HEK293 (cell line): ENCODE results near the gene GBF1.
A peak's percentile ranks its signal among the peaks of the same experiment; 100 is the strongest.

Source experiments
- CTCF ChIA-PET: fragments of 350-600 bp; formaldehyde crosslinking; extraction: SDS; loops from one replicate; lab custom pipeline; 2021; ENCODE audit warnings: antibody characterized with exemption; lab: Yijun Ruan, JAX
- POLR2A ChIA-PET: fragments of 300-600 bp; formaldehyde crosslinking; extraction: SDS; loops from one replicate; lab custom pipeline; 2020; ENCODE audit warnings: antibody characterized with exemption, inconsistent platforms; lab: Yijun Ruan, JAX
- H3K27ac ChIP-seq: fragments of 200-500 bp; sonication (Bioruptor generic); 2 replicates; pipeline ENCODE4 v1.5.1; 2014; ENCODE audit warnings: low read depth, low read length, control low read depth, inconsistent platforms; ENCODE audit errors: extremely low read depth
- H3K36me3 ChIP-seq, 2 experiments: fragments of 200-500 bp in 1 of 2; sonication (Bioruptor generic) in 1 of 2; 1 replicate in 1 of 2; 2 replicates in 1 of 2; pipeline ENCODE4 v1.5.1; 2014 to 2017; ENCODE audit warnings: inconsistent platforms in 2 of 2, low read length in 2 of 2; ENCODE audit not compliant: control insufficient read depth in 2 of 2, insufficient read depth in 1 of 2
- H3K4me1 ChIP-seq: fragments of 200-500 bp; sonication (Bioruptor generic); 2 replicates; pipeline ENCODE4 v1.5.1; 2014; ENCODE audit warnings: mild to moderate bottlenecking, low read length, inconsistent platforms; ENCODE audit not compliant: control insufficient read depth, insufficient read depth
- H3K4me3 ChIP-seq: 2 replicates; pipeline ENCODE4 v1.5.1; 2011; ENCODE audit warnings: low read depth, mild to moderate bottlenecking, control low read depth, low read length, moderate library complexity
- H3K9me3 ChIP-seq: fragments of 200-500 bp; sonication (Bioruptor generic); 2 replicates; pipeline ENCODE4 v1.5.1; 2014; ENCODE audit warnings: low read depth, low read length, inconsistent platforms; ENCODE audit not compliant: control insufficient read depth, insufficient read depth
- HOXA7 ChIP-seq: sonication (generic); formaldehyde crosslinking; IDR thresholded peaks from 2 replicates; pipeline ENCODE4 v1.8.1; 2022; ENCODE audit warnings: missing genetic modification reagents, borderline replicate concordance
- OSR2 ChIP-seq: fragments of 450-650 bp; formaldehyde crosslinking; IDR thresholded peaks from 2 replicates; pipeline ENCODE4 v1.5.1; 2016; ENCODE audit warnings: missing biosample characterization, missing genetic modification characterization
- SP3 ChIP-seq: fragments of 450-650 bp; formaldehyde crosslinking; IDR thresholded peaks from 2 replicates; pipeline ENCODE4 v1.5.1; 2016; ENCODE audit warnings: missing biosample characterization, missing genetic modification characterization
- WT1 ChIP-seq: fragments of 450-650 bp; formaldehyde crosslinking; IDR thresholded peaks from 2 replicates; pipeline ENCODE4 v1.5.1; 2016; ENCODE audit warnings: missing biosample characterization, missing genetic modification characterization
- YY1 ChIP-seq: fragments of 450-650 bp; formaldehyde crosslinking; IDR thresholded peaks from 2 replicates; pipeline ENCODE4 v1.5.1; 2018; ENCODE audit warnings: missing biosample characterization, missing genetic modification characterization
- ZBTB17 ChIP-seq: fragments of 450-650 bp; formaldehyde crosslinking; IDR thresholded peaks from 2 replicates; pipeline ENCODE4 v1.5.1; 2016; ENCODE audit warnings: missing biosample characterization, missing genetic modification characterization
- ZBTB48 ChIP-seq: fragments of 450-650 bp; formaldehyde crosslinking; IDR thresholded peaks from 2 replicates; pipeline ENCODE4 v1.5.1; 2016; ENCODE audit warnings: missing biosample characterization, missing genetic modification characterization
- ZBTB7A ChIP-seq: fragments of 450-650 bp; formaldehyde crosslinking; IDR thresholded peaks from 2 replicates; pipeline ENCODE4 v1.5.1; 2016; ENCODE audit warnings: low read depth, missing biosample characterization, missing genetic modification characterization
- ZEB2 ChIP-seq: fragments of 450-650 bp; formaldehyde crosslinking; IDR thresholded peaks from 2 replicates; pipeline ENCODE4 v1.5.1; 2016; ENCODE audit warnings: missing biosample characterization, missing genetic modification characterization
- ZFP69B ChIP-seq: fragments of 450-650 bp; formaldehyde crosslinking; IDR thresholded peaks from 2 replicates; pipeline ENCODE4 v1.5.1; 2016; ENCODE audit warnings: missing biosample characterization, missing genetic modification characterization
- ZNF157 ChIP-seq: fragments of 450-650 bp; formaldehyde crosslinking; IDR thresholded peaks from 2 replicates; pipeline ENCODE4 v1.5.1; 2016; ENCODE audit warnings: missing biosample characterization, missing genetic modification characterization
- ZNF248 ChIP-seq: fragments of 450-650 bp; formaldehyde crosslinking; IDR thresholded peaks from 2 replicates; pipeline ENCODE4 v1.5.1; 2017; ENCODE audit warnings: missing biosample characterization, missing genetic modification characterization
- ZNF423 ChIP-seq: fragments of 450-650 bp; formaldehyde crosslinking; IDR thresholded peaks from 2 replicates; pipeline ENCODE4 v1.5.1; 2016; ENCODE audit warnings: missing biosample characterization, missing genetic modification characterization
- ZNF521 ChIP-seq: fragments of 450-650 bp; formaldehyde crosslinking; IDR thresholded peaks from 2 replicates; pipeline ENCODE4 v1.5.1; 2017; ENCODE audit warnings: missing biosample characterization, mild to moderate bottlenecking, missing genetic modification characterization
- ZNF610 ChIP-seq: fragments of 450-650 bp; formaldehyde crosslinking; IDR thresholded peaks from 2 replicates; pipeline ENCODE4 v1.5.1; 2016; ENCODE audit warnings: missing biosample characterization, missing genetic modification characterization, borderline replicate concordance
- ZNF670 ChIP-seq: fragments of 450-650 bp; formaldehyde crosslinking; IDR thresholded peaks from 2 replicates; pipeline ENCODE4 v1.5.1; 2016; ENCODE audit warnings: missing biosample characterization, missing genetic modification characterization, low read depth
- ZNF76 ChIP-seq: fragments of 450-650 bp; formaldehyde crosslinking; IDR thresholded peaks from 2 replicates; pipeline ENCODE4; 2016; ENCODE audit warnings: low read depth, missing biosample characterization, missing genetic modification characterization, borderline replicate concordance
- TF ChIP-seq, protein P1 (sequence below): fragments of 450-650 bp; formaldehyde crosslinking; IDR thresholded peaks from 2 replicates; pipeline ENCODE4 v1.5.1; 2016; ENCODE audit warnings: missing biosample characterization, missing genetic modification characterization
- TF ChIP-seq, protein P2 (sequence below): fragments of 450-650 bp; formaldehyde crosslinking; IDR thresholded peaks from 2 replicates; pipeline ENCODE4 v1.5.1; 2016; ENCODE audit warnings: missing biosample characterization, missing genetic modification characterization
- TF ChIP-seq, protein P3 (sequence below): fragments of 450-650 bp; formaldehyde crosslinking; IDR thresholded peaks from 2 replicates; pipeline ENCODE4 v1.5.1; 2016; ENCODE audit warnings: missing biosample characterization, missing genetic modification characterization

The GBF1 gene

DNA sequence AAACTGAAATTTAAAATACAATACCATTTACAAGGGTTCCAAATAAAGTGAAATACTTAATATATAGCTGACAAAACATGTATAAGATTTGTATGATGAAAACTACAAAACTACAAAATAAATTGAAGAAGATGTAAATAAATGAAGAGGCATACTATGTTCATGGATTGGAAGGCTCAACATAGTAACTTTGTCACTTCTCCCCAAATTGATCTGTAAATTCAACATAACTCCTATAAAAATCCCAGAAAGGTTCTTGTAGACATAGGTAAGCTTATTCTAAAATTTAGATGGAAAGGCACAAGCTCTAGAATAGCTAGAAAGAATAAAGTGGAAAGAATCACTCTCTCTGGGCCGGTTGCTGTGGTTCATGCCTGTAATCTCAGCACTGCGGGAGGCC lies 126.0 kb downstream of the GBF1 start:
- Histone ChIP-seq H3K4me1 (no peaks in the 10 kb centered on the region), H3K9me3 (no peaks in the 10 kb centered on the region), H3K27ac (no peak overlapping the region), H3K36me3 (peaks cover 22 to 97% of the 10 kb centered on the region in 2 experiments), H3K4me3 (no peak overlapping the region)
- ChIA-PET POLR2A (no interaction called here), CTCF (interaction anchor here (0.8 to 3.9 kb wide), 3 partner anchors 19 to 141 kb away, joined by 4 to 17 read pairs (median 13); no protein-coding TSS in a partner anchor)
- TF ChIP-seq ZNF248 (tag by site-specific recombination) (peak; percentile 94), ZNF423 (tag by site-specific recombination) (no peak)
- TF ChIP-seq, protein P1, sequence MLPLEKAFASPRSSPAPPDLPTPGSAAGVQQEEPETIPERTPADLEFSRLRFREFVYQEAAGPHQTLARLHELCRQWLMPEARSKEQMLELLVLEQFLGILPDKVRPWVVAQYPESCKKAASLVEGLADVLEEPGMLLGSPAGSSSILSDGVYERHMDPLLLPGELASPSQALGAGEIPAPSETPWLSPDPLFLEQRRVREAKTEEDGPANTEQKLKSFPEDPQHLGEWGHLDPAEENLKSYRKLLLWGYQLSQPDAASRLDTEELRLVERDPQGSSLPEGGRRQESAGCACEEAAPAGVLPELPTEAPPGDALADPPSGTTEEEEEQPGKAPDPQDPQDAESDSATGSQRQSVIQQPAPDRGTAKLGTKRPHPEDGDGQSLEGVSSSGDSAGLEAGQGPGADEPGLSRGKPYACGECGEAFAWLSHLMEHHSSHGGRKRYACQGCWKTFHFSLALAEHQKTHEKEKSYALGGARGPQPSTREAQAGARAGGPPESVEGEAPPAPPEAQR (tag by site-specific recombination): no peak

DNA sequence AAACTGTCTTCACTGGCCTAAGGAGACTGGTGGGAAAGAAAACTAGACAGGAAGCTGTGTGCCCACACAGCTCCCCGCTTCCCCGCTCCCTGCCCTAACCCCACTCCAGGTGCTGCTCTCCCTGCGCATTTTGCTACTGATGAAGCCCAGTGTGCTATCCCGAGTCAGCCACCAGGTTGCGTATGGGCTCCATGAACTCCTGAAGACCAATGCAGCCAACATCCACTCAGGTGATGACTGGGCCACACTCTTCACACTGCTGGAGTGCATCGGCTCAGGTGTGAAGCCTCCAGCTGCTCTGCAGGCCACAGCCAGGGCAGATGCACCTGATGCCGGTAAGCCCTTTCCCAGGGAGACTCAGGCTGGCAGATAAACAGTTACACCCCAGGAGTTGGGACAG lies 129.9 kb downstream of the GBF1 start:
- H3K36me3 ChIP-seq: peaks cover 24 to 86% of the 10 kb centered on the region in 2 experiments
- no peak overlapping the region for H3K27ac ChIP-seq
- POLR2A ChIA-PET: interaction anchor here (1.1 kb wide), 1 partner anchor 57 kb away, joined by 7 read pairs; no protein-coding TSS in a partner anchor
- no peaks in the 10 kb centered on the region for H3K4me1 ChIP-seq
- CTCF ChIA-PET: interaction anchor here (0.5 to 1.9 kb wide), 5 partner anchors 11 to 222 kb away, joined by 3 to 10 read pairs (median 5); no protein-coding TSS in a partner anchor
- no peaks in the 10 kb centered on the region for H3K9me3 ChIP-seq
- no peak for TF ChIP-seq ZBTB17 (tag by site-specific recombination)
- TF ChIP-seq, protein P2, sequence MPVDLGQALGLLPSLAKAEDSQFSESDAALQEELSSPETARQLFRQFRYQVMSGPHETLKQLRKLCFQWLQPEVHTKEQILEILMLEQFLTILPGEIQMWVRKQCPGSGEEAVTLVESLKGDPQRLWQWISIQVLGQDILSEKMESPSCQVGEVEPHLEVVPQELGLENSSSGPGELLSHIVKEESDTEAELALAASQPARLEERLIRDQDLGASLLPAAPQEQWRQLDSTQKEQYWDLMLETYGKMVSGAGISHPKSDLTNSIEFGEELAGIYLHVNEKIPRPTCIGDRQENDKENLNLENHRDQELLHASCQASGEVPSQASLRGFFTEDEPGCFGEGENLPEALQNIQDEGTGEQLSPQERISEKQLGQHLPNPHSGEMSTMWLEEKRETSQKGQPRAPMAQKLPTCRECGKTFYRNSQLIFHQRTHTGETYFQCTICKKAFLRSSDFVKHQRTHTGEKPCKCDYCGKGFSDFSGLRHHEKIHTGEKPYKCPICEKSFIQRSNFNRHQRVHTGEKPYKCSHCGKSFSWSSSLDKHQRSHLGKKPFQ (tag by site-specific recombination): peak; percentile 49; the same call in 1 of the 2 replicates
- TF ChIP-seq, protein P3, sequence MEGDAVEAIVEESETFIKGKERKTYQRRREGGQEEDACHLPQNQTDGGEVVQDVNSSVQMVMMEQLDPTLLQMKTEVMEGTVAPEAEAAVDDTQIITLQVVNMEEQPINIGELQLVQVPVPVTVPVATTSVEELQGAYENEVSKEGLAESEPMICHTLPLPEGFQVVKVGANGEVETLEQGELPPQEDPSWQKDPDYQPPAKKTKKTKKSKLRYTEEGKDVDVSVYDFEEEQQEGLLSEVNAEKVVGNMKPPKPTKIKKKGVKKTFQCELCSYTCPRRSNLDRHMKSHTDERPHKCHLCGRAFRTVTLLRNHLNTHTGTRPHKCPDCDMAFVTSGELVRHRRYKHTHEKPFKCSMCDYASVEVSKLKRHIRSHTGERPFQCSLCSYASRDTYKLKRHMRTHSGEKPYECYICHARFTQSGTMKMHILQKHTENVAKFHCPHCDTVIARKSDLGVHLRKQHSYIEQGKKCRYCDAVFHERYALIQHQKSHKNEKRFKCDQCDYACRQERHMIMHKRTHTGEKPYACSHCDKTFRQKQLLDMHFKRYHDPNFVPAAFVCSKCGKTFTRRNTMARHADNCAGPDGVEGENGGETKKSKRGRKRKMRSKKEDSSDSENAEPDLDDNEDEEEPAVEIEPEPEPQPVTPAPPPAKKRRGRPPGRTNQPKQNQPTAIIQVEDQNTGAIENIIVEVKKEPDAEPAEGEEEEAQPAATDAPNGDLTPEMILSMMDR (tag by site-specific recombination): 0 out of 2 replicates have a peak, but pooled peaks have one; percentile 21
- H3K4me3 ChIP-seq: no peak overlapping the region

DNA sequence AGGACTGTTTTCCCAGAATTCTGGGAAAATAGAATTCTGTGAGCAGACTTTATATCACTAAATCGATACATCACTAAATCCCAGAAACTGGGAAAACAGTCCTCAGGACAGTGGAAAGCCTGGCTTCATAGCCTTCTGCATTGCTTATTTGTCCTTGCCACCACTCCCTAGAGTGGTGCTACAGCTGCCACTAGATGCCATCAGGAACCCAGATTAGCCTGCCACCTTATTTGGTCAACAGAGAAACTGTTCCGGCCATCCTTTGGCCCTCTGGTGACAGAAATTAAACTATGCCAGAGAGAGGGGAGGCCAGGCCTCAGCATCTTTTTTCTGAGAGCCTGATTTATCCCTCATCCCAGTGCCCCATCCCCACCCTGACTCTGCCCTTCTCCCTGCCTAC lies 130.5 kb downstream of the GBF1 start:
- TF ChIP-seq ZNF670 (no peak), YY1 (tag by site-specific recombination) (no peak), ZNF521 (tag by site-specific recombination) (no peak)
- Histone ChIP-seq H3K4me3 (no peak overlapping the region), H3K36me3 (peaks cover 21 to 86% of the 10 kb centered on the region in 2 experiments), H3K9me3 (no peaks in the 10 kb centered on the region), H3K27ac (no peak overlapping the region), H3K4me1 (no peaks in the 10 kb centered on the region)
- ChIA-PET POLR2A (no interaction called here), CTCF (interaction anchor here (0.7 to 1.9 kb wide), 4 partner anchors 18 to 146 kb away, joined by 3 to 10 read pairs (median 6); no protein-coding TSS in a partner anchor)

DNA sequence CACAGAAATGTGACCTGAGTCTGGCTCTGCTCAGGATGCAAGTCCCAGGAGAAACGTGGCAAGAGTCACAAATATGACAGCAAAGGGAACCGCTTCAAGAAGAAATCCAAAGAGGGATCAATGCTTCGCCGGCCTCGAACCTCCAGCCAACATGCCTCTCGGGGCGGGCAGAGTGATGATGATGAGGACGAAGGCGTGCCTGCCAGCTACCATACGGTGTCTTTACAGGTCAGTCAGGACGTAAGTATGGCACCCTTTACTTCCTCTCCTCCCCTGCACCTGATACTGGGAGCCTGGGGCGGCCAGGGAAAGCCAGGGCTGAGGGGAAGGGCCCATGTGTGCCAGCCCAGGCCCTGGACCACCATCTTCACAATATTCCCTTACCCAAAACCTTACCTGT lies 131.6 kb downstream of the GBF1 start:
- TF ChIP-seq WT1 (tag by site-specific recombination) (no peak), ZBTB48 (tag by site-specific recombination) (no peak), OSR2 (tag by site-specific recombination) (no peak), ZBTB7A (tag by site-specific recombination) (no peak), ZNF521 (tag by site-specific recombination) (no peak), HOXA7 (CRISPR knock-in tag) (no peak), ZFP69B (tag by site-specific recombination) (no peak), ZNF157 (tag by site-specific recombination) (no peak), ZEB2 (tag by site-specific recombination) (no peak), ZNF76 (tag by site-specific recombination) (no peak), SP3 (tag by site-specific recombination) (no peak), ZNF610 (no peak)

More for the DNA sequence above, 131.6 kb downstream of the GBF1 start:
- H3K36me3 ChIP-seq: peaks cover 21 to 85% of the 10 kb centered on the region in 2 experiments; a peak in 2 of 3 replicates
- no peak overlapping the region for H3K27ac ChIP-seq
- no peaks in the 10 kb centered on the region for H3K4me1 ChIP-seq
- ChIA-PET POLR2A (no interaction called here), CTCF (interaction anchor here (1.2 to 1.9 kb wide), 2 partner anchors 23 to 25 kb away, joined by 3 to 8 read pairs; no protein-coding TSS in a partner anchor)
- H3K4me3 ChIP-seq: no peak overlapping the region
- H3K9me3 ChIP-seq: no peaks in the 10 kb centered on the region
